Esophagus muscularis mucosa (tissue), 4 donors: ENCODE measurements around the gene MCTP2. TPM values are rescaled to one million over a fixed set of nuclear protein-coding genes. Genes with fewer than 3 reads are reported as not detected.
"Not testable (repeated sequence)": the region's sequence is repeated elsewhere in the genome, so short reads cannot be mapped to it uniquely, and the experiment has no call there.

Experiments used
- DNase-seq: peaks from one replicate; pipeline ENCODE4 v3.0.0-alpha.2; 2017; ENCODE audit errors: extremely low spot score
- H3K27ac ChIP-seq, 4 donors: fragments of 200-600 bp; sonication (generic); replicated peaks in 1 of 4; 1 replicate in 3 of 4; 2 replicates in 1 of 4; pipeline ENCODE4 v1.5.1; 2016 to 2019; ENCODE audit warnings: mild to moderate bottlenecking in 1 of 4
- H3K27me3 ChIP-seq, 4 donors: fragments of 200-600 bp; sonication (generic); one replicate each; pipeline versions ENCODE4 v1.5.1 to v1.6.0; 2016 to 2019
- H3K36me3 ChIP-seq, 4 donors: fragments of 200-600 bp; sonication (generic); one replicate each; pipeline ENCODE4 v1.5.1; 2016 to 2019
- H3K4me1 ChIP-seq, 4 donors: fragments of 200-600 bp; sonication (generic); one replicate each; pipeline ENCODE4 v1.5.1; 2016 to 2019
- H3K4me3 ChIP-seq, 4 donors: fragments of 200-600 bp; sonication (generic); 1 replicate in 2 of 4; 2 replicates in 2 of 4; pipeline ENCODE4 v1.5.1; 2016 to 2019; ENCODE audit warnings: mild to moderate bottlenecking in 4 of 4, moderate library complexity in 1 of 4
- H3K9me3 ChIP-seq, 4 donors: fragments of 200-600 bp; sonication (generic); 1 replicate in 3 of 4; 2 replicates in 1 of 4; pipeline ENCODE4 v1.5.1; 2016 to 2019
- CTCF ChIP-seq, 3 experiments: fragments of 200-600 bp in 2 of 3; fragments of 450-650 bp in 1 of 3; sonication (generic) in 2 of 3; IDR thresholded peaks; one replicate each; pipeline ENCODE4 v1.5.1; 2017 to 2019; ENCODE audit warnings: antibody characterized with exemption in 3 of 3, mild to moderate bottlenecking in 2 of 3, moderate library complexity in 1 of 3
- EP300 ChIP-seq: sonication (generic); formaldehyde crosslinking; IDR thresholded peaks from one replicate; pipeline ENCODE4 v1.6.1; 2017; ENCODE audit warnings: antibody characterized with exemption
- POLR2A ChIP-seq: fragments of 450-650 bp; IDR thresholded peaks from one replicate; pipeline ENCODE4 v1.6.1; 2017; ENCODE audit warnings: antibody characterized with exemption, moderate library complexity, mild to moderate bottlenecking, low read depth
- POLR2AphosphoS5 ChIP-seq, 2 donors: sonication (generic); formaldehyde crosslinking; IDR thresholded peaks; one replicate each; pipeline ENCODE4 v1.6.1; 2017; ENCODE audit warnings: antibody characterized with exemption in 2 of 2
- WGBS: methylation state at CpG from one replicate; pipeline ENCODE4 v1.1.5; 2018; 5-methylcytosine and 5-hydroxymethylcytosine counted together
- intact Hi-C: fragments of 100-400 bp; cut with DNase I; formaldehyde crosslinking; loops from one replicate; pipeline ENCODE4 v1.15.1; 2023
- total RNA-seq, 4 donors: library from RNA; depleted of rRNA; stranded (reverse); fragments of >200 nt; gene quantifications; one replicate each; pipeline versions ENCODE4 v1.1.0 to v1.2.1, GENCODE V29; 2016

Gene MCTP2
- total RNA-seq, 4 donors from 2014 or later = 2.4 to 14.6 (median 4.4) TPM

- no peak for DNase-seq
- TF ChIP-seq EP300 (no peak), POLR2AphosphoS5 (IDR thresholded peaks at IDR 0.05) (no peak), POLR2A (no peak), CTCF (IDR thresholded peaks at IDR 0.05) (no peak)
- no peaks in the 10 kb centered on the region for H3K9me3 ChIP-seq
- H3K27ac ChIP-seq = no peak overlapping the region
- intact Hi-C loops = no loop called here
- WGBS = 84% methylated on average over 4 of the region's 4 CpGs
- no peaks in the 10 kb centered on the region for H3K36me3 ChIP-seq
- H3K4me3 ChIP-seq = no peak overlapping the region
- no peaks in the 10 kb centered on the region for H3K4me1 ChIP-seq
- H3K27me3 ChIP-seq = no peaks in the 10 kb centered on the region
Measured at GRCh38 chr15:94238539-94239118, 7.3 kb downstream of the MCTP2 start.

- intact Hi-C loops = no loop called here
- DNase-seq = no peak
Measured at GRCh38 chr15:94239474-94239873, 8.1 kb downstream of the MCTP2 start.

GRCh38 chr15:94240480-94240879, 9.1 kb downstream of the MCTP2 start:
- Histone ChIP-seq H3K4me3 (no peak overlapping the region), H3K9me3 (no peaks in the 10 kb centered on the region), H3K36me3 (no peaks in the 10 kb centered on the region), H3K4me1 (no peaks in the 10 kb centered on the region), H3K27ac (no peak overlapping the region), H3K27me3 (no peaks in the 10 kb centered on the region)
- no peak for DNase-seq
- TF ChIP-seq POLR2A = no peak
- no peak for TF ChIP-seq EP300
- no peak for TF ChIP-seq POLR2AphosphoS5 (IDR thresholded peaks at IDR 0.05)
- no peak for TF ChIP-seq CTCF (IDR thresholded peaks at IDR 0.05)
- 84% methylated on average over 2 of the region's 2 CpGs for WGBS
- intact Hi-C loops = no loop called here

More at GRCh38 chr15:94239474-94239873, 8.1 kb downstream of the MCTP2 start:
- Histone ChIP-seq H3K9me3 (no peaks in the 10 kb centered on the region), H3K27ac (no peak overlapping the region), H3K4me3 (no peak overlapping the region), H3K27me3 (no peaks in the 10 kb centered on the region), H3K36me3 (no peaks in the 10 kb centered on the region), H3K4me1 (no peaks in the 10 kb centered on the region)
- TF ChIP-seq EP300 (no peak), CTCF (IDR thresholded peaks at IDR 0.05) (no peak), POLR2AphosphoS5 (IDR thresholded peaks at IDR 0.05) (no peak), POLR2A (no peak)
- WGBS = 47% methylated on average over 2 of the region's 2 CpGs

- Histone ChIP-seq H3K36me3 (no peaks in the 10 kb centered on the region), H3K9me3 (no peaks in the 10 kb centered on the region), H3K27ac (no peak overlapping the region), H3K27me3 (no peaks in the 10 kb centered on the region), H3K4me1 (no peaks in the 10 kb centered on the region), H3K4me3 (no peak overlapping the region)
- no peak for TF ChIP-seq EP300
- TF ChIP-seq CTCF (IDR thresholded peaks at IDR 0.05) = no peak
- no peak for TF ChIP-seq POLR2A
- no peak for TF ChIP-seq POLR2AphosphoS5 (IDR thresholded peaks at IDR 0.05)
- 94% methylated on average over 2 of the region's 2 CpGs for WGBS
- intact Hi-C loops = no loop called here
- no peak for DNase-seq
Measured at GRCh38 chr15:94242257-94242656, 10.9 kb downstream of the MCTP2 start.

GRCh38 chr15:94243003-94243402, 11.6 kb downstream of the MCTP2 start:
- H3K4me3 ChIP-seq, H3K9me3 ChIP-seq, H3K36me3 ChIP-seq, H3K27ac ChIP-seq, DNase-seq, H3K27me3 ChIP-seq, intact Hi-C loops, H3K4me1 ChIP-seq: not testable (repeated sequence)
- 93% methylated on average over 33 of the region's 33 CpGs for WGBS
